AG09319 (cell line): ENCODE results near the gene LAMA2.

Experiments used
- DNase-seq: peaks from one replicate; pipeline ENCODE4 v3.0.0-alpha.2; 2010; ENCODE audit warnings: low read depth; ENCODE audit errors: extremely low read depth
- CTCF ChIP-seq: IDR thresholded peaks from 2 replicates; pipeline ENCODE4 v1.5.1; 2011; ENCODE audit warnings: low read depth, mild to moderate bottlenecking, inconsistent platforms, low read length, moderate library complexity

The LAMA2 gene

DNA sequence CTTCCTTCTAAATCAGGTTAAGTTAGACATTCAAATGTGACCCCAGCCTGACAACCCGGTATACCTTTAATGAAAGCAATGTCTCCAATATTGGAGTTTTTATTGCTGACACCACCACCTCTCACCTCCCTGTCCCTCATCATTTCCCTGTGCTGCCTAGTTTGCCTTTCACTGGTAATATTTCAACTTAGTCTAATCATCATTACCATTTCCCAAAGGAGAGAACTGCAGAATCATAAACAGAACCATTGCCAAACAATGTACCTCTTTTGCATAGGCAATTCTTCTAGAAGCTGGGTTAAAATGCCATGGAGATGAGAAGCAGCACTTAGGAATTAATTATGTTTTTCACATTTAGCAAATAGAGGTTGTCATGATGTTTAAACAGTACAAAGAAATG is 370.3 kb downstream of the LAMA2 start:
- no peak for TF ChIP-seq CTCF
- no peak for DNase-seq

GRCh38 chr6:129253727-129254126 is 370.8 kb downstream of the LAMA2 start:
- no peak for TF ChIP-seq CTCF
- DNase-seq, result no peak

- no peak for TF ChIP-seq CTCF
- DNase-seq, result no peak
Measured at GRCh38 chr6:129257196-129257595, 374.3 kb downstream of the LAMA2 start.

- DNase-seq, result no peak
- TF ChIP-seq CTCF, result no peak
Measured at GRCh38 chr6:129262661-129263060, 379.7 kb downstream of the LAMA2 start.

DNA sequence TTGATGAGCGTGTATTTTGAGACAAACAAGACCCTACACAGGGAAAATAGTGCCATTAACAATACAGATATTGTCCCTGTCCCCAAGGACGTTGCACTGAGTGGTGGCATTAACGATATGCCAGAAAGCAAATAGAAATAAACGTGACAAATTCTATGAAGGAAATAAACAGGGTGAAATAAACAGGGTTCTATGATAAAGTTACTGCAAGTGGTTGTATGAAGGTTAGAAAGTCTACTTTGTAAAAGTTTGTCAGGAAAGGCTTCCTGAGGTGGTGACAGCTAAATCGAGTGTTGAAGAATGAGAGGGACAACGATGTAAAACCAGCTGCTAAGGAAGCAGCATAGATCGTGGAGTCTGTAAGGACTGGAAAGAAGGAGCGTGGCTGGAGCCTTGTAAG is 380.2 kb downstream of the LAMA2 start:
- no peak for DNase-seq

DNA sequence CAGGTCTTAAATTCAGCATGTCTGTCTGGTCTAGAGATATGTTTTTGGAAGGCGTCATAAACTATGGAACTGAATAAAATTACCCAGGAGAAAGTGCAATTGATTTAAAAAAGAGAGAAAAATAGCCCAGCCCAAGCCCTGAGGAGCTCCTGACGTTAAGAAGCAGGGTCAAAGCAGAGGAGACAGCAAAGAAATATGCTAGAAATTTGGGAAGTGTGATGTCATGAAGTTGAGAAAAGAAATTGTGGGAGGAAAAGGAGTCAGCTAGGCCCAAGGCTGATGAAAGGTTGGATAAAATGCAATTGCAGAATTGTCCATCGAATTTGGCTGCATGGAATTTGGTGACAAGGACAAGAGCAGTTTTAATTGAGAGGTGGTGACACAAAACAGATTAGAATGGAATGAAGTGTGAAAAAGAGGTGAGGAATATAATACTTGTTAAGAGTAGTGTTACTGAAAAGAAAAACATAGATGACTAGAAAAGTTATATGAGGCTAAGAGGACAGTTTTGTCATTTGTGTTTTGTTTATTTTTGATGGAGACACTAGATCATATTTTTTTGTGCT is 381.6 kb downstream of the LAMA2 start:
- DNase-seq, result no peak
- TF ChIP-seq CTCF, result no peak

More for the DNA sequence above, 380.2 kb downstream of the LAMA2 start:
- no peak for TF ChIP-seq CTCF

GRCh38 chr6:129267028-129267427 is 384.1 kb downstream of the LAMA2 start:
- no peak for DNase-seq
- TF ChIP-seq CTCF, result no peak
